GM12892 (cell line): ENCODE results near the gene ASTN2.

Experiments
- POLR2A ChIP-seq: IDR thresholded peaks from 2 replicates; pipeline ENCODE4 v1.6.1; 2011; ENCODE audit warnings: low read depth, low read length, control low read depth
- POLR2AphosphoS5 ChIP-seq: IDR thresholded peaks from 2 replicates; pipeline ENCODE4 v1.6.1; 2011; ENCODE audit warnings: low read depth, low read length, control low read depth
- TAF1 ChIP-seq: IDR thresholded peaks from 2 replicates; pipeline ENCODE4 v1.6.1; 2011; ENCODE audit warnings: low read depth, mild to moderate bottlenecking, control low read depth, low read length, borderline replicate concordance

DNA sequence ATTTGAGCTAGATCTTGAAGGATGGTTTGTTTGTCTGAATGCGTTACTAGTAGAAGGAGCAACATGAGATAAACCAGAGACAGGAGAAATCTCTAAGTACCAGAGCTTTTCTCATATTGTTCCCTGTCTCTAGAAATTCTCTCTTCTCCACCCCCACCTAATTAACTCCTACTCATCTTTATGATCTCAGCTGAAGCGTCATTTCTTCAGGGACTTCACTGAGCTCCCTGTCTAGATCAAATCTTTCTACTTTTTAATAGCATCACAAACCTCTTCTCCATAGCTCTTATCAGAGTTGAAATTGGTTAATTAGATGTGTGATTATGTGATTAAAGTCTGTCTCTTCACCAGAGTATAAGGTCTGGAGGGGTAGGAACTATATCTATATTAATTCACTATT is 1035.0 kb downstream of the ASTN2 start:
- no peak for TF ChIP-seq POLR2A
- no peak for TF ChIP-seq POLR2AphosphoS5
- TF ChIP-seq TAF1 = no peak
